NCI-H187 treated with DMSO at 0.1 percent for 48 hours (cell line): ENCODE measurements around the gene SH2D7.

Experiments used
- DNase-seq: peaks from one replicate; lab custom pipeline; 2025; lab: John Stamatoyannopoulos, UW

SH2D7 gene

GRCh38 chr15:78079298-78080087 is 12.9 kb upstream of the SH2D7 start:
- DNase-seq, result no peak

GRCh38 chr15:78080088-78080460 is 12.3 kb upstream of the SH2D7 start:
- no peak for DNase-seq

- DNase-seq, result no peak
These were observed 10.1 kb upstream of the SH2D7 start for GRCh38 chr15:78082106-78082742.

- no peak for DNase-seq
These were observed 9.6 kb upstream of the SH2D7 start for GRCh38 chr15:78082743-78083110.

- DNase-seq, result no peak
These were observed 9.2 kb upstream of the SH2D7 start for GRCh38 chr15:78083186-78083585.

GRCh38 chr15:78083687-78084448 is 8.5 kb upstream of the SH2D7 start:
- no peak for DNase-seq

- DNase-seq, result no peak
These were observed 8.0 kb upstream of the SH2D7 start for GRCh38 chr15:78084449-78084750.

- no peak for DNase-seq
These were observed 6.4 kb upstream of the SH2D7 start for GRCh38 chr15:78085928-78086327.

- DNase-seq, result no peak
These were observed 4.2 kb upstream of the SH2D7 start for GRCh38 chr15:78087951-78088772.

- DNase-seq, result no peak
These were observed 3.6 kb upstream of the SH2D7 start for GRCh38 chr15:78088773-78089080.

GRCh38 chr15:78090422-78091063 is 1.8 kb upstream of the SH2D7 start:
- DNase-seq, result no peak

- no peak for DNase-seq
These were observed 1.1 kb downstream of the SH2D7 start for GRCh38 chr15:78093242-78094020.

GRCh38 chr15:78097667-78098066 is 5.3 kb downstream of the SH2D7 start:
- no peak for DNase-seq

- DNase-seq, result no peak
These were observed 5.9 kb downstream of the SH2D7 start for GRCh38 chr15:78098131-78098755.

GRCh38 chr15:78100886-78101285 is 8.5 kb downstream of the SH2D7 start:
- DNase-seq, result no peak

GRCh38 chr15:78101423-78102105 is 9.2 kb downstream of the SH2D7 start:
- DNase-seq, result no peak

- DNase-seq, result no peak
These were observed 9.8 kb downstream of the SH2D7 start for GRCh38 chr15:78102211-78102610.

GRCh38 chr15:78102741-78103140 is 10.4 kb downstream of the SH2D7 start:
- DNase-seq, result no peak

- DNase-seq, result no peak
These were observed 11.2 kb downstream of the SH2D7 start for GRCh38 chr15:78103406-78104118.

GRCh38 chr15:78104119-78104479 is 11.7 kb downstream of the SH2D7 start:
- DNase-seq, result no peak
